ENCODE data around the gene CDH8.

DNA sequence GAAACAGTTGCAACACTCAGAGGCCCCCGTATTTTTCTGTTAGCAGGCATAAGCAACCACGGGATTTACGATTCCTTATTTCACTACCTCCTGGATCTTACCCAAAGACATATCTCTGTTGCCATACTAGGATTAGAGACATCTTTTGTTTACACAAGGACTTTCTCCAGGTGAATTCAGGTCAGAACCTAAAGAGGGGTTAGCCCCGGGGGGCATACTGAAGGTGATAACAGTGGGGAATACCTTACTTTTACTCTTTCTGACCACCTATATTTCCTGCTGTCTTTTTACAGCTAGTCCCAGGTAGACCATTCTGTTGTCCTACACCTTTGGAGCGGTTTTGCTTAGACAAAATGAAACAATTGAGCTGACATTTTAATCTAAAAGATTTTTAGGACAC is 27.9 kb upstream of the CDH8 start:
- no peak for TF ChIP-seq POLR2A (IDR thresholded peaks at IDR 0.05)
- TF ChIP-seq POLR2AphosphoS5 (IDR thresholded peaks at IDR 0.05; ENCODE audit: insufficient read depth in 1 of 2, low read depth in 1 of 2) = no peak
- TF ChIP-seq, protein P1, sequence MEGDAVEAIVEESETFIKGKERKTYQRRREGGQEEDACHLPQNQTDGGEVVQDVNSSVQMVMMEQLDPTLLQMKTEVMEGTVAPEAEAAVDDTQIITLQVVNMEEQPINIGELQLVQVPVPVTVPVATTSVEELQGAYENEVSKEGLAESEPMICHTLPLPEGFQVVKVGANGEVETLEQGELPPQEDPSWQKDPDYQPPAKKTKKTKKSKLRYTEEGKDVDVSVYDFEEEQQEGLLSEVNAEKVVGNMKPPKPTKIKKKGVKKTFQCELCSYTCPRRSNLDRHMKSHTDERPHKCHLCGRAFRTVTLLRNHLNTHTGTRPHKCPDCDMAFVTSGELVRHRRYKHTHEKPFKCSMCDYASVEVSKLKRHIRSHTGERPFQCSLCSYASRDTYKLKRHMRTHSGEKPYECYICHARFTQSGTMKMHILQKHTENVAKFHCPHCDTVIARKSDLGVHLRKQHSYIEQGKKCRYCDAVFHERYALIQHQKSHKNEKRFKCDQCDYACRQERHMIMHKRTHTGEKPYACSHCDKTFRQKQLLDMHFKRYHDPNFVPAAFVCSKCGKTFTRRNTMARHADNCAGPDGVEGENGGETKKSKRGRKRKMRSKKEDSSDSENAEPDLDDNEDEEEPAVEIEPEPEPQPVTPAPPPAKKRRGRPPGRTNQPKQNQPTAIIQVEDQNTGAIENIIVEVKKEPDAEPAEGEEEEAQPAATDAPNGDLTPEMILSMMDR (IDR thresholded peaks at IDR 0.05) = no peak

Measured in vagina (tissue), 2 donors.